Left kidney (tissue), 2 donors: ENCODE results near the gene C6orf141. TPM values are rescaled to one million over a fixed set of nuclear protein-coding genes. Genes with fewer than 3 reads are reported as not detected.
"Not testable (repeated sequence)": the region's sequence is repeated elsewhere in the genome, so short reads cannot be mapped to it uniquely, and the experiment has no call there.

Experiments used
- DNase-seq: peaks from one replicate; pipeline ENCODE4 v3.0.0-alpha.2; 2013
- polyA plus RNA-seq: library from polyadenylated mRNA; unstranded; fragments of 120-200 nt; gene quantifications from one replicate; pipeline ENCODE4 v1.2.1, GENCODE V29; 2013; ENCODE audit not compliant: insufficient read length

Gene C6orf141
- polyA plus RNA-seq, 1 donor: 2.0 TPM

GRCh38 chr6:49576618-49577017, 26.1 kb downstream of the C6orf141 start:
- no peak for DNase-seq

GRCh38 chr6:49579649-49580048, 29.2 kb downstream of the C6orf141 start:
- DNase-seq: no peak

GRCh38 chr6:49582529-49582928, 32.1 kb downstream of the C6orf141 start:
- DNase-seq: no peak

- not testable (repeated sequence) for DNase-seq
These were observed 36.8 kb downstream of the C6orf141 start for GRCh38 chr6:49587262-49587661.

Other genes with a start within 250 kb of the C6orf141 start
- 50.9 TPM for gene MMUT, start 87.4 kb upstream of the C6orf141 start, polyA plus RNA-seq
- 18.3 TPM for gene CENPQ, start 87.3 kb upstream of the C6orf141 start, polyA plus RNA-seq
- gene GLYATL3, start 50.7 kb upstream of the C6orf141 start, polyA plus RNA-seq: not detected
- gene RHAG, start 86.2 kb downstream of the C6orf141 start, polyA plus RNA-seq: 0.96 TPM
- 0.20 TPM for gene CRISP2, start 162.9 kb downstream of the C6orf141 start, polyA plus RNA-seq
- gene CRISP3, start 193.7 kb downstream of the C6orf141 start, polyA plus RNA-seq: not detected
- not detected for gene PGK2, start 236.6 kb downstream of the C6orf141 start, polyA plus RNA-seq